Measurements from ENCODE around the gene ACIN1. TPM values are rescaled to one million over a fixed set of nuclear protein-coding genes. Genes with fewer than 3 reads are reported as not detected.

Gene ACIN1
- total and polyA plus RNA-seq, 9 of the 15 experiments (the other 6 are each of a cell fraction or from before 2014, with no cell fraction given): 5.0 to 196 (median 129) TPM

- no peak for TF ChIP-seq KLF6 (CRISPR knock-in tag; IDR thresholded peaks at IDR 0.05; ENCODE audit: borderline replicate concordance)
- no peak for TF ChIP-seq ZFPM2 (CRISPR knock-in tag; IDR thresholded peaks at IDR 0.05)
- no peak for TF ChIP-seq HMGXB4 (CRISPR knock-in tag; IDR thresholded peaks at IDR 0.05)
- TF ChIP-seq THRB (CRISPR knock-in tag; conservative IDR thresholded peaks at IDR 0.05): no peak
- TF ChIP-seq RAD21 (CRISPR knock-in tag; conservative IDR thresholded peaks at IDR 0.05 in 1 of 2, IDR thresholded peaks at IDR 0.05 in 1 of 2): no peak
- no peak for TF ChIP-seq HDGF (IDR thresholded peaks at IDR 0.05)
- no peak for TF ChIP-seq ZBTB8A (IDR thresholded peaks at IDR 0.05; ENCODE audit: partially characterized antibody)
- TF ChIP-seq YY1 (IDR thresholded peaks at IDR 0.05; ENCODE audit: borderline replicate concordance in 1 of 3, control insufficient read depth in 1 of 3, extremely low read depth in 1 of 3, insufficient read depth in 3 of 3, insufficient read length in 1 of 3, insufficient replicate concordance in 2 of 3, low read depth in 1 of 3, low read length in 2 of 3): no peak
- no peak for TF ChIP-seq ZNF121 (CRISPR knock-in tag; conservative IDR thresholded peaks at IDR 0.05)
- TF ChIP-seq ATF6 (CRISPR knock-in tag; IDR thresholded peaks at IDR 0.05): no peak
- no peak for TF ChIP-seq ZNF518B (CRISPR knock-in tag; IDR thresholded peaks at IDR 0.05)
- TF ChIP-seq MLLT1 (IDR thresholded peaks at IDR 0.05): peak; percentile 20 to 40; a peak in 1 of 4 replicates
- 0 out of 2 replicates have a peak, but pooled peaks have one; percentile 42 for TF ChIP-seq HBP1 (CRISPR knock-in tag; IDR thresholded peaks at IDR 0.05)
- TF ChIP-seq ZNF644 (tag; IDR thresholded peaks at IDR 0.05; ENCODE audit: low read depth): 0 out of 2 replicates have a peak, but pooled peaks have one; percentile 37
- no peak for TF ChIP-seq DIDO1 (tag; IDR thresholded peaks at IDR 0.05; ENCODE audit: low read depth)
Measured at GRCh38 chr14:23009483-23009938, 85.4 kb downstream of the ACIN1 start (continued).

All from K562 (cell line).